Tibial nerve (tissue), 4 donors: ENCODE measurements around the gene DCDC1. TPM values are rescaled to one million over a fixed set of nuclear protein-coding genes. Genes with fewer than 3 reads are reported as not detected.

Experiments used
- DNase-seq, 2 donors: peaks; one replicate each; pipeline ENCODE4 v3.0.0-alpha.2; 2019; ENCODE audit warnings: low spot score in 2 of 2
- H3K27ac ChIP-seq, 4 donors: fragments of 200-600 bp; sonication (generic) in 3 of 4; one replicate each; pipeline ENCODE4 v1.5.1; 2017 to 2019; ENCODE audit warnings: mild to moderate bottlenecking in 1 of 4
- H3K27me3 ChIP-seq, 2 donors: fragments of 200-600 bp; sonication (generic) in 1 of 2; one replicate each; pipeline versions ENCODE4 v1.5.1 to v1.6.0; 2017 to 2019
- H3K36me3 ChIP-seq, 3 donors: fragments of 200-600 bp; sonication (generic); one replicate each; pipeline ENCODE4 v1.5.1; 2018 to 2019
- H3K4me1 ChIP-seq, 4 donors: fragments of 200-600 bp; sonication (generic) in 3 of 4; one replicate each; pipeline ENCODE4 v1.5.1; 2017 to 2019
- H3K4me3 ChIP-seq, 4 donors: fragments of 200-600 bp; sonication (generic) in 3 of 4; one replicate each; pipeline ENCODE4 v1.5.1; 2017 to 2019; ENCODE audit warnings: mild to moderate bottlenecking in 1 of 4, moderate library complexity in 1 of 4
- H3K9me3 ChIP-seq, 4 donors: fragments of 200-600 bp; sonication (generic) in 3 of 4; one replicate each; pipeline ENCODE4 v1.5.1; 2017 to 2019
- EP300 ChIP-seq, 2 donors: sonication (generic); formaldehyde crosslinking; IDR thresholded peaks; one replicate each; pipeline ENCODE4 v1.6.1; 2017; ENCODE audit warnings: antibody characterized with exemption in 2 of 2, mild to moderate bottlenecking in 1 of 2
- POLR2A ChIP-seq, 2 donors: fragments of 450-650 bp; IDR thresholded peaks; one replicate each; pipeline ENCODE4 v1.6.1; 2017; ENCODE audit warnings: antibody characterized with exemption in 2 of 2, mild to moderate bottlenecking in 2 of 2, moderate library complexity in 2 of 2
- WGBS, 2 donors: methylation state at CpG; one replicate each; pipeline ENCODE4 v1.1.5; 2018; 5-methylcytosine and 5-hydroxymethylcytosine counted together
- total RNA-seq, 4 donors: library from RNA; depleted of rRNA; stranded (reverse); fragments of >200 nt; gene quantifications; one replicate each; pipeline ENCODE4 v1.1.0, GENCODE V29; 2016
- TF ChIP-seq, protein P1 (sequence below), 5 experiments: fragments of 200-600 bp in 3 of 5; fragments of 450-650 bp in 2 of 5; sonication (generic) in 3 of 5; IDR thresholded peaks; one replicate each; pipeline ENCODE4 v1.5.1; 2016 to 2019; ENCODE audit warnings: antibody characterized with exemption in 5 of 5, mild to moderate bottlenecking in 3 of 5, moderate library complexity in 2 of 5

Gene DCDC1
- total RNA-seq, 4 donors from 2014 or later = 1.1 to 6.1 (median 1.9) TPM

DNA sequence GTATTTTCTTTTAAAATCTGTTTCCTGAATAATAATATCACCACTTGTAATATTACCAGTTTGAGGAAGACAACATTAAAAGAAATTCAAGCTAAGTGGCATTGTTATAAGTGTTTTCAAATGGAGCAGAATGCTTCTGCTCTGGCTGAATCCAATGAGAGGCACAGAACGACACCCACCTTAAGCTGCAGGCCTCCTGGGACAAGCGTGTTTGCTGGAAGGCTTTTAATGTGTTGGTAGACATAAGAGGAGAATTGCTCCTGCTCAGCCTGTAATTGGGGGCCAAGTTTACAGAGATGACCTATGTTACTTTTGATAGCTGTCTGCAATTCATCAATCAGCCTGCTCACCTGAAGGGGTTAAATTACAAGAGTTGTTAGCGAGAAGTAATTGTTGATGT lies 242.2 kb downstream of the DCDC1 start:
- Histone ChIP-seq H3K9me3 (peaks cover 0 to 9% (median 0%) of the 10 kb centered on the region in 4 donors), H3K27ac (no peak overlapping the region), H3K4me3 (no peak overlapping the region), H3K36me3 (no peaks in the 10 kb centered on the region), H3K4me1 (no peaks in the 10 kb centered on the region), H3K27me3 (no peaks in the 10 kb centered on the region)
- DNase-seq = no peak
- TF ChIP-seq POLR2A (IDR thresholded peaks at IDR 0.05) (no peak), EP300 (IDR thresholded peaks at IDR 0.05) (no peak)
- TF ChIP-seq, protein P1, sequence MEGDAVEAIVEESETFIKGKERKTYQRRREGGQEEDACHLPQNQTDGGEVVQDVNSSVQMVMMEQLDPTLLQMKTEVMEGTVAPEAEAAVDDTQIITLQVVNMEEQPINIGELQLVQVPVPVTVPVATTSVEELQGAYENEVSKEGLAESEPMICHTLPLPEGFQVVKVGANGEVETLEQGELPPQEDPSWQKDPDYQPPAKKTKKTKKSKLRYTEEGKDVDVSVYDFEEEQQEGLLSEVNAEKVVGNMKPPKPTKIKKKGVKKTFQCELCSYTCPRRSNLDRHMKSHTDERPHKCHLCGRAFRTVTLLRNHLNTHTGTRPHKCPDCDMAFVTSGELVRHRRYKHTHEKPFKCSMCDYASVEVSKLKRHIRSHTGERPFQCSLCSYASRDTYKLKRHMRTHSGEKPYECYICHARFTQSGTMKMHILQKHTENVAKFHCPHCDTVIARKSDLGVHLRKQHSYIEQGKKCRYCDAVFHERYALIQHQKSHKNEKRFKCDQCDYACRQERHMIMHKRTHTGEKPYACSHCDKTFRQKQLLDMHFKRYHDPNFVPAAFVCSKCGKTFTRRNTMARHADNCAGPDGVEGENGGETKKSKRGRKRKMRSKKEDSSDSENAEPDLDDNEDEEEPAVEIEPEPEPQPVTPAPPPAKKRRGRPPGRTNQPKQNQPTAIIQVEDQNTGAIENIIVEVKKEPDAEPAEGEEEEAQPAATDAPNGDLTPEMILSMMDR (IDR thresholded peaks at IDR 0.05) = no peak
- 37 to 42% methylated on average over 3 of the region's 3 CpGs for WGBS, 2 donors

DNA sequence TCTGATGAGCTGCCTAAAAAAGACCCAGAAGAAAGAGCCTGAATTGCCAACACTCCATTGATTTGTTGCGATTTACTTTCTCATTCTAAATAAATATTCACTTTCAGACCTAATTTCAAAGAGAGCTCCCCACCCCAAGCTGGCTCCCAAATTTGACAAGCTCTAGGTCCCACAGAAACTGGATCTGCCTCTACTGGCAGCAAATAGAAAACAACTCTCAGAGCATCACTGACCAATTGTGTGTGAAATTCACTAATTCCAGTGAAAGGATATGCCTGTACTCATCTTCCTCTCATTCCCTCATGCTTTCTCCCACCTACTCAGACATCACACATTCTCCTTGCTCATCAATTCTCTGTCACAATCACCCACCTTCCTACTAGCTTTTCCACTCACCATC lies 249.1 kb downstream of the DCDC1 start:
- Histone ChIP-seq H3K4me3 (no peak overlapping the region), H3K27ac (no peak overlapping the region), H3K36me3 (no peaks in the 10 kb centered on the region), H3K9me3 (peaks cover 0 to 9% (median 0%) of the 10 kb centered on the region in 4 donors), H3K27me3 (no peaks in the 10 kb centered on the region), H3K4me1 (no peaks in the 10 kb centered on the region)
- TF ChIP-seq, protein P1 (IDR thresholded peaks at IDR 0.05) = no peak
- TF ChIP-seq EP300 (IDR thresholded peaks at IDR 0.05) (no peak), POLR2A (IDR thresholded peaks at IDR 0.05) (no peak)
- DNase-seq = no peak
- 83 to 90% methylated on average over 1 of the region's 1 CpG for WGBS, 2 donors

DNA sequence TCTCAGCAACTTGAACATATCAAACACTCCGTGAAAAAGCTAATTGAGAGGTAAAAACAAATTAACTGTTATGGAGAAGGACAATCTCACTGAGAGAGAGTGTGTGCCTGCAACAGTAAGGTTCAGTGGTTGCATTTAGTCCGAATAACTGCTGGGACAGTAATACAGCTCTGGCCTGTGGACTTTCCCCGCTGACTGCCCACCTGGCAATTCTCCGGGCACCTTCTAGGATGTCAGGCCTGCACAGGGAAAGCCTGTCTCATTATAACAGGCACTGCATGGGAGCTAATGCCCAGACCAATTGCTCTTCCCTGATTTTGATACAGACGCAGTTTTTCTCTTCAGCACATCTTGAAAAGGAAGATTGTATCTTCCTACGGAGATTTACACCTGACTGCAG lies 251.0 kb downstream of the DCDC1 start:
- Histone ChIP-seq H3K9me3 (no peaks in the 10 kb centered on the region), H3K4me3 (no peak overlapping the region), H3K27me3 (no peaks in the 10 kb centered on the region), H3K27ac (no peak overlapping the region), H3K36me3 (no peaks in the 10 kb centered on the region), H3K4me1 (no peaks in the 10 kb centered on the region)
- TF ChIP-seq, protein P1 (IDR thresholded peaks at IDR 0.05) = no peak
- TF ChIP-seq EP300 (IDR thresholded peaks at IDR 0.05) (no peak), POLR2A (IDR thresholded peaks at IDR 0.05) (no peak)
- no peak for DNase-seq
- WGBS, 2 donors = 82 to 88% methylated on average over 6 of the region's 6 CpGs

DNA sequence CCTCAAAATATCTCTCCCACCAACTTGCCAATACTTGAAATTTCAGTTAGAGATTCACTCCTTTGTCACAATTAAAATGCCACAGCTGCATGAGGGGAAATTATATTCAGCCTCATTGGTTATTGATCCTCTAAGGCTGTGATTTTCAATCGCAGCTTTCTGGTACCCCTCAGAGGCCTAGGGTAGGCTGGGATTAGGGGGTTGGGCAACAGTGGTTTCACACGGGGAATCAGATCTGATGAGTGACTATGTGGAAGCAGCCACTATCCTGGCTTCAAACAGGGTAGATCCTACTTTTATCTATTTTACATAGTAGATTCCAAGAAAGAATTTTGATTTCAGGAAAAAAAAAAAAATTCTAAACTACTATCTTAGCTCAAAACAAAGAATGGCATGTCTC lies 252.5 kb downstream of the DCDC1 start:
- DNase-seq = no peak
- WGBS, 2 donors = 58 to 69% methylated on average over 2 of the region's 2 CpGs
- Histone ChIP-seq H3K36me3 (no peaks in the 10 kb centered on the region), H3K9me3 (no peaks in the 10 kb centered on the region), H3K4me3 (no peak overlapping the region), H3K27ac (no peak overlapping the region), H3K4me1 (no peaks in the 10 kb centered on the region), H3K27me3 (no peaks in the 10 kb centered on the region)
- TF ChIP-seq EP300 (IDR thresholded peaks at IDR 0.05) = no peak
- TF ChIP-seq, protein P1 (IDR thresholded peaks at IDR 0.05) = no peak
- TF ChIP-seq POLR2A (IDR thresholded peaks at IDR 0.05) = no peak

DNA sequence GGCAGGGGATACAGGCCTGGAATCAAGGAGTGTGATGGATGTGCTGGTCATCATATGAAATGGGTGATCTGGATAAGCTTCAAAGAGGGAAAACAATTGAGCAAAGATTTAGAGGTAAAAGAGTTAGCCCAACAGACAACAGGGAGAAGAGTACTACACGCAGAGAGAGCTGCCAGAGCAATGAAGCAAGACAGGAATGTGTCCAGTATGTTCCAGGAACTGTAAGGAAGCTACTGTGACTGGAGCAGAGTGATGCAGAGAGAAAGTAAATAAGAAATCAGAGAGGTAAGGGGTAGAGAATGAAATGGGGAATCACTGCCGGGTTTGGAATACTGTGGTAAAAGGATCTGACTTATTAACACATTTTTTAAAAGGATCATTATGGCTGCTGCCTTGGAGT lies 255.1 kb downstream of the DCDC1 start:
- no peak for TF ChIP-seq POLR2A (IDR thresholded peaks at IDR 0.05)
- TF ChIP-seq, protein P1 (IDR thresholded peaks at IDR 0.05) = no peak
- no peak for TF ChIP-seq EP300 (IDR thresholded peaks at IDR 0.05)
- Histone ChIP-seq H3K9me3 (no peaks in the 10 kb centered on the region), H3K27ac (no peak overlapping the region), H3K27me3 (no peaks in the 10 kb centered on the region), H3K36me3 (no peaks in the 10 kb centered on the region), H3K4me1 (no peaks in the 10 kb centered on the region), H3K4me3 (no peak overlapping the region)
- DNase-seq = no peak
- WGBS, 2 donors = 69 to 75% methylated on average over 2 of the region's 2 CpGs
